Activated CD4-positive, alpha-beta T cell treated with anti-CD3 and anti-CD28 coated beads, Interleukin-2, amount 50 U/mL, for 1 hour (primary cell): ENCODE data around the gene MB.

Experiments
- DNase-seq: peaks from one replicate; pipeline ENCODE4 v3.0.0-alpha.2; 2020

The MB gene

GRCh38 chr22:35593071-35593890 lies 23.8 kb downstream of the MB start:
- no peak for DNase-seq

DNA sequence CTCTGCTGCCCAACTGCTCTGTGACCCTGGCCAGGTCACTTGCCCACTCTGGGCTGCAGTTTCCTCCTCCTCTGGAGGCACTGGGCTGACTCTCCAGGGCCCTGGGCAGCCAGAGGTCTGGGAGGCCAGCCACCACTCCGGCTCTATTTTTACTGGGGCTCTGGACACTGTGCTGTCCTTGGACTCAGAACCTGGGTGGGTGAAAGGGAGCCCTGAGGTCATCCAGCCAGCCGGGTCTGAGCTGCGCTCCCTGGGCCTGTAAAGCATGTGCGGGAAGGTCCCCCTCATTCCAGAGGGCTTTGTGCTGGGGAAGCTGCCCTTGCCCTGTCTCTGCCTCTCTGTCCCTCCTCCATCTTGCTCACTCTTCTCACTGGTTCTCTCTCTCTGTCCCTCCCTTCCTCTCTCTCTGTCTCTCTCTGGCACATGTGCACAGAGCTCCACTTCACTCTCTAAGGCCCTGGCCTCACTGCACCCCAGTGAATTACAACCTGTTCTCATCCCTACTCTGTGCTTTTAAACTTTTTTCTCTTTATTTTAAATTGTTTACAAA lies 24.6 kb downstream of the MB start:
- DNase-seq, result no peak

DNA sequence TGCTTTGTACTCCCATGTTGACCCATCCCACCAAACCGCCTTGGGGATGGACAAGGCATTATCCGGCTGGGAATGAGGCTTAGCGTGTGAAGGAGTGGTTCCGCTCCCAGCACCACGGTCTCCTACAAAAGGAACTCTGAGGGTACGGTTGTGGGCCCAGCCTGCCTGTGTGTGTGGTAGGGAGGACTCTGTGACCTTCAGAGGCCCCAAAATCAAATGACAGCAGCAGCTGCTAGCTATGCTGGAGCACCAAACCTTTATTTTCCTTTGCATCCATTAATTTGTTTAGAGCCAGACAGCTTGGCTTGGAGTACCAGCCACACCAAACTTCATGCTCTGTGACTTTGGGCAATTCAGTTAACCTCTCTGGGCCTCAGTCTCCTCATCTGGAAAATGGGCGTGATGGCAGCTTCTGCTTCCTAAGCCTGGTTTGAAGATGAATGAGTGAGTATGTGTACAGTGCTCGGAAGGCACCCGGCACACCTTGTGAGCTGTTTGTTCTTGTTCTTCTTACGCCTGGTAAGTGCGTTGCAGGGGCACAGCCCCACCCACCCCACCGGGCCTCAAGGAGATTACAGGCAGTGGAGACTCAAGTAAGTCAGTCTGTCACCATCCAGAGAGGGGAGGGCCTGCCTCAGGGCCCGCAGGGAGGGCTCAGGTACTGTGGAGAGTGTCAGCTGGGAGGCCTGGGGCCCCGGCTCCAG lies 25.3 kb downstream of the MB start:
- DNase-seq, result no peak

DNA sequence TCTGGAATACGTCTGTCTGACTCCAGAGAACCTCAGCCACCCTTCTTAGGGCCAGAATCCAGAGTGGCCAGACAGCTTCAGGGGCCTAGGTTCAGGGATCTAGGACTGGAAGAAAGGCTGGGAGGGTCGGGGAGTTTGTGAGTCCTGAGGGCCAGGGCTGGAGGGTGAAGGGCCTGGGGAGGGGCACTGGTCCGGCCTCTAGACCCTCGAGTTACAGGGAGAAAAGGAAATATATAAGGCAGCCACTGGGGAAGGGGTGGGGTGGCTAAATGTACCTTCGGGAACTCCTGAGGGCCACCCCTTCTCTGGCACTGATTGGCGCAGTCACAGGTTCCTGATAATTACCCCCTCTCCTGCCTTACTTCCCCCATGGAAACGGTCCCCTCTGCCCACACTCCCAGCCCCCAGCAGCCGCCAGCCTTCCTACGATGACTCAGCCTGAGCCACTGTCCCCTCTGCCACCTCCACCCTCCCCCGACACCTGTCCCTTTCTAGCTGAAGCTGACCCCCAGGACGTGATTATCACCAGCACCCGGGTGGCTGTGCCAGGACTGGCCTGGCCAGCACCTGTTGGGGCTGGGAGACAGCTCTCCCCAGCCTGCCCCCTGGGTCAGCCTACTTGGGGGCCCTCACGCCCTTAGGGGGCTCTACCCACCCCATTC lies 26.4 kb downstream of the MB start:
- DNase-seq, result no peak

DNA sequence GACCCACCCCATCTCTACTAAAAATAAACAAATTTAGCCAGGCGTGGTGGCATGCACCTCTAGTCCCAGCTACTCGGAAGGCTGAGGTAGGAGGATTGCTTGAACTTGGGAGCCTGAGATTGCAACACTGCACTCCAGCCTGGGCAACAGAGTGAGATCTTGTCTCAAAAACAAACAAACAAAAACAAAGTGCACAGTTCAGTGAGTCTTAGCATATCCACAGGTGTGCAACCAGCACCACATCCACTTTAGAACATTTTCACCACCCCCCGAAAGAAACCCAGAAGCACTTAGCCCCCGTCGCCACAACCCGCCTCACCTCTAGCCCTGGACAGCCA lies 27.4 kb downstream of the MB start:
- no peak for DNase-seq

DNA sequence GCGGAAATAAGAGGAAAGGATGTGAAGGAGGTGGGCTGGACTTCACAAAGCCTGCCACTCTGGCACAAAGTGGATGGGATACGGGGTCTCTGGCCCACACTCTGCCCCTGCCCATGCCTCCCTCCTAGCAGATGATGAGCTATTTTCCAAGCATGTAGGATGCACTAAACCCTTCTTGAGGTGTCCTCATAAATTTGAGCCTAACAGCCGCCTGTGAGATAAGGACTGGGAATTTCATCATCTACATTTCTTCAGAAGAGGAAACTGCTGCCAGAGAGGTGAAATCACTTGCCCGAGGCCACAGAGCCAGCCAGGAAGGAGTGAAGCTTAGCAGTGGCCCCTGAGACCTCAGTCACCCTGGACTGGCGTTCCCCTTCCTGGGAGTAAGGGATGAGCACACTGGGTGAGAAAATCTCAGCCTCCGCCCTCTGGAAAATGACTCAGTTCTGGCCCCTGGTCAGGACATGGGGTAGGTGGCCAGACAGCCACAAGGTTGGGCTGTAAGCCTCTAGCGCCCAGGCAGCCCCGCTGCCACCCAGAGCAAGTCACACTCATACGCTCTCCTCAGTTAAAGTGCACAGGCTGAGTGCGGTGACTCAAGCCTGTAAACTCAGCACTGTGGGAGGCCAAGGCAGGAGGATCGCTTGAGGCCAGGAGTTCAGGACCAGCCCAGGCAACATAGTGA lies 27.9 kb downstream of the MB start:
- no peak for DNase-seq

GRCh38 chr22:35587896-35588295 lies 29.2 kb downstream of the MB start:
- DNase-seq, result no peak

GRCh38 chr22:35587447-35587870 lies 29.7 kb downstream of the MB start:
- DNase-seq, result no peak

- no peak for DNase-seq
Measured at GRCh38 chr22:35586771-35587170, 30.4 kb downstream of the MB start.

DNA sequence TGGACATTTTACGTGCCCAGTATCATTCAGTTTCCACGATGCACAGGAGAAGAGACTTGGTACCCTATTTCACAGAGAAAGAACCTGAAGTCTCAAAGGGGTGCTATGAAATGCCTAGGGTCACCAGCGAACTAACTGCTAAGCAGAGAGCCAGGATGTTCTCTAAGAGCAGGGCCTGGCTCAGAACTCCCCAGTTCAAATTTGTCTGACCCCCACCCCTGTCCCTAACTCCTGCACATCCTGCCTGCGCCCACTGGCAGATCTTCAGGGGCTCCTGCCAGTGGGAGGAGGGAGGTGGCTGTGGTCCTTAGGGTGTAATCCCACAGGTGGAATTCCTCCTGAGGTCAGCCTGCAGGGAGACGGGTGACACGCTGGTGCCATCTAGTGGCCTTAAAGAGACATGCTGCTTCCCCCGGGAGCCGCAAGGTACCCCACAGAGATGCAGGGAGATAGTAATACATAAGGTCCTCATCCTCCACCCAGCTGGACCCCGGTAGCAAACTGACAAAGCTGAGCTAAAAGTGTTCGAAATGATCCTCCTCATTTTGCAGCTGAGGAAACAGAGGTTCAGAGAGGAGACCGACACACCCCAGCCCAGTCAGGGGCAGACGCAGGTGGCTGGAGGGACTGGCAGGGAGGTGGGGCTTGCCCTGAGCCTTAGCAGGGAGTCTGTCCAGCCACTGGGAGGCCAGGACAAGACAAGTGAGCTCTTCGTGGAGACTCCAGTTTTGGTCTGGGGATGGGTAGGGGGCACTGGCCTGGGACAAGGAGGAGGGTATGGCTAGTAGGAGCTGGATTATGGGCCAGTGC lies 34.1 kb downstream of the MB start:
- peak; percentile 47 for DNase-seq

- DNase-seq, result no peak
Measured at GRCh38 chr22:35582218-35582860, 34.8 kb downstream of the MB start.

DNA sequence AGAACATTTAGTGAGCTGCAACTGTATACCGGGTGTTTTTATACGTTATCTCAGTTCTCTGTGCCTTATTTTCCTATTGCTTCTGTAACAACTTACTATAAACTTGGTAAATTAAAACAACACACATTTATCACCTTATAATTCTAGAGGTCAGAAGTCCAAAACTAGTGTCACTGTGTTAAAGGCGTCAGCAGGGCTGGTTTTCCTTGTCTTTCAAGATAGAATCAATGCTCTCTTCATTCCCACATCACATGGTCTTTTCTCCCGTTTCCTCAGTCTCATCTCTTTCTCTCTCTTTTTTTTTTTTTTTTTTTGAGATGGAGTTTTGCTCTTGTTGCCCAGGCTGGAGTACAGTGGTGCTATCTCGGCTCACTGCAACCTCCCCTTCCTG lies 36.1 kb downstream of the MB start:
- no peak for DNase-seq

DNA sequence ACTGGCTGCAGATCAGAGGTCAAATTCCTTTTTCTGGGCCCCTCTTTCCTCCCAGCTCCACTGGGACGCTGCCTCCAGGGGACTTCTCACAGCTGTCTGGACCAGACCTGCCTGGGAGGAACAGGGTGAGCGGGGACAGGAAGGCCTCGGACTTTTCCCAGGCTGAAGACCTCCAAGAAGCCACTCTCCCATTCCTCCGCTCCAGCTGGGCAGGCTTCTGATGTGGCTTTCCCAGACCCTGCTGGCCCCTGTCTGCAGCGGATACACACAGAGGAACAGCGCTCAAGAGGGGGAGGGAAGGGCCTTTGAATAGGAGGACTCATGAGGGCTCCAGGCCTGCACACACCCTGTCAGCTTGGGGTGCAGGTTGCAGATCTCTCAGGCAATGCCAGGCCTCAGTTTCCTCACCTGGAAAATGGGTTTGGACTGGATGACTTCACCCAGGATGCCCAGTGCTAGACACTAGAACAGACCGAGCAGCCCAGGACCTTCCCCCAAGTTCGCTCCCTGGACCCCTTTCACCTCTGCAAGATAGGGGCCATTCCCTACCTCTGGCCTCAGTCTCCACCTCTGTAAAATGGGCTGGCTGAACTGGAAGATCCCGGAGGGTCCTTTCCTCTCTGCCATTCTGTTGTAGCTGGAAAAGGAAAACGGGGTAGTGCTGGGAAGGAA lies 36.6 kb downstream of the MB start:
- no peak for DNase-seq

- DNase-seq, result no peak
Measured at GRCh38 chr22:35578836-35579575, 38.1 kb downstream of the MB start.

- DNase-seq, result no peak
Measured at GRCh38 chr22:35577799-35578659, 39.1 kb downstream of the MB start.

DNA sequence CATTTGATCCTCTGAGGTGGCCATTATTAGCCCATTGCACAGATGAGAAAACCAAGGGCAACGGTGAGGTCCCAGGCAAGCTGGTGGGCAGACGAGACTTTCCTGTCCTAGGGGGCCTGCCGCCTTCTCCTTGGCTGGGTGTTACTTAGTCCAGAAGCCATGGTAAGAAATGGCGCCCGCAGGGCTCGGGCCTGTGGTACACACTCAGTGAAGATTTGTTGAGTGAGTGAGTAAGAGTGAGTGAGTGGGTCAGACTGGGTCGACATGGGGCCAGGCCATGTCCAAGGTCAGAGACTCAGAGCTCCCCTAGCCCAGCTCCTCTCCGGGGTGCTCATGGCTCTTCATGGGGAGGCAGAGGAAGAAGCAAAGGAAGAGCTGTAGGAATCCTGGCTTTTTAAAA lies 40.5 kb downstream of the MB start:
- no peak for DNase-seq

GRCh38 chr22:35575116-35575748 lies 41.9 kb downstream of the MB start:
- no peak for DNase-seq

DNA sequence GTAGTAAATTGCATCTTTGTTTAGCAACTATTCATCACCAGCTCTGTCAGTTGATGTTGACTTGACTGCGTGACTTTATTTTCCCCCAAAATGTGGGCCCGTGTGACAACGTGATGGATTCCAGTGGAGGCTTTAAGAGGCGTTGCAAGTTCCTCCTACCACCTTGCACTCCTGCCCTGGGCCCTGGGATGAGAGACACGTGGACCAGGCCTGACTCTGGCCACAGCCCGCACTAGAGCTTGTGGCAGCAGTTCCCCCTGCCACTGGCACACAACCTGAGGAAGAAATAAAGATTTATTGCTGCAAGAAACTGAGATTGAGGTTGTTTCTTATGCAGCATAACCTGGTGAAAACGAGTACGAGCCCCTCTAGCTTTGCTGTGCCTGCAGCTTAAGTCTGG lies 44.6 kb downstream of the MB start:
- no peak for DNase-seq

GRCh38 chr22:35570686-35571194 lies 46.4 kb downstream of the MB start:
- no peak for DNase-seq
